ENCODE measurements around the gene PROKR2. TPM values are rescaled to one million over a fixed set of nuclear protein-coding genes. Genes with fewer than 3 reads are reported as not detected.

Gene PROKR2
- not detected in 2 replicates for total RNA-seq

GRCh38 chr20:5316188-5317158 lies at the start of gene PROKR2:
Gene PROKR2 (minus strand): TSS chr20:5316954. CDS start chr20:5314369, 2,585 bp downstream.

Other genes with a start within 250 kb of the PROKR2 start
- gene TMEM230, start 203.9 kb downstream of the PROKR2 start, total RNA-seq: 90.1 and 97.5 TPM in 2 replicates
- 105 and 237 TPM in 2 replicates for gene PCNA, start 197.0 kb downstream of the PROKR2 start, total RNA-seq
- 19.1 and 22.6 TPM in 2 replicates for gene CDS2, start 189.9 kb downstream of the PROKR2 start, total RNA-seq

Data from hair follicular keratinocyte (primary cell).